ENCODE measurements around the gene CLN5.

DNA sequence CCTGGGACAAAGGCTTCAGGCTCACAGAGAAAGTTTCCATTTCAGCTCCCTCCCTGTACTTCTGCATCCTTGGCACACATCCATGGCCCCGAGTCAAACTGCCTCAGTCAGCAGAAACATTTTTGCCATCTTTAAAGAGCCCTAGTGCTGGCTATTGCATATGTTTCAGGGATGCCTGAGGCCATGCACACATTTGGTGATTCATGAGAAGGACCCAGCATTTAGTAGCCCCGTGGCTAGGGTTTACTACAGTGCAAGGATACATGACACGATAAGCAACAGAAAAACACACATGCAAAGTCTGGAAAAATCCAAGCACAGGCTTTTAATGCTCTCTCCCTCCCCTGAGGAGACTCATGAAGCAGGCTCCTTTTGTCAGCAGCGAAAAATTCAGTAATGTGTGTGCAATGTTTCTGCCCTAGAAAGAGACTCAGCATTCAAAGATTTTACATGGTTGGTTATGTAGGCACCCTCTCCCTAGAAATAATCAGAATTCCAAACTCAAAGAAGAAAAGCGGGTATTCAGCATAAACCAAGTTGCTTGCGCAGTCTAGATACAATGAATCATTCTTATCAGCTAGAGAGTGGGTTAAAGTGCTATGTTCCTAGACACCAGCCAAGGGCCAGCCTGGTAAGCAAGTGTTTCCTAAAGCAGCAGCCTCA, 26.0 kb upstream of the CLN5 start:
- TF ChIP-seq ZNF350 (CRISPR knock-in tag; IDR thresholded peaks at IDR 0.05; ENCODE audit: borderline replicate concordance, low read depth), result no peak
- TF ChIP-seq ZNF883 (CRISPR knock-in tag; IDR thresholded peaks at IDR 0.05; ENCODE audit: not compliant biosample characterization), result no peak
- TF ChIP-seq ZBTB49 (CRISPR knock-in tag; IDR thresholded peaks at IDR 0.05; ENCODE audit: borderline replicate concordance), result no peak
- no peak for TF ChIP-seq ZSCAN9 (CRISPR knock-in tag; IDR thresholded peaks at IDR 0.05; ENCODE audit: borderline replicate concordance)
- no peak for TF ChIP-seq ZFP91 (CRISPR knock-in tag; IDR thresholded peaks at IDR 0.05; ENCODE audit: borderline replicate concordance)
- TF ChIP-seq MAZ (IDR thresholded peaks at IDR 0.05; ENCODE audit: borderline replicate concordance, low read depth, low read length), result no peak
- no peak for TF ChIP-seq MAZ (CRISPR knock-in tag; IDR thresholded peaks at IDR 0.05; ENCODE audit: low read depth)
- TF ChIP-seq EP300 (IDR thresholded peaks at IDR 0.05; ENCODE audit: low read depth in 2 of 2, low read length in 2 of 2), result no peak
- no peak for TF ChIP-seq EP300 (CRISPR knock-in tag; IDR thresholded peaks at IDR 0.05; ENCODE audit: borderline replicate concordance)
- TF ChIP-seq ZFY (CRISPR knock-in tag; IDR thresholded peaks at IDR 0.05), result no peak
- no peak for TF ChIP-seq CBX5 (CRISPR knock-in tag; IDR thresholded peaks at IDR 0.05; ENCODE audit: borderline replicate concordance)
- TF ChIP-seq CTCF (CRISPR knock-in tag; IDR thresholded peaks at IDR 0.05), result no peak
- TF ChIP-seq, protein P1, sequence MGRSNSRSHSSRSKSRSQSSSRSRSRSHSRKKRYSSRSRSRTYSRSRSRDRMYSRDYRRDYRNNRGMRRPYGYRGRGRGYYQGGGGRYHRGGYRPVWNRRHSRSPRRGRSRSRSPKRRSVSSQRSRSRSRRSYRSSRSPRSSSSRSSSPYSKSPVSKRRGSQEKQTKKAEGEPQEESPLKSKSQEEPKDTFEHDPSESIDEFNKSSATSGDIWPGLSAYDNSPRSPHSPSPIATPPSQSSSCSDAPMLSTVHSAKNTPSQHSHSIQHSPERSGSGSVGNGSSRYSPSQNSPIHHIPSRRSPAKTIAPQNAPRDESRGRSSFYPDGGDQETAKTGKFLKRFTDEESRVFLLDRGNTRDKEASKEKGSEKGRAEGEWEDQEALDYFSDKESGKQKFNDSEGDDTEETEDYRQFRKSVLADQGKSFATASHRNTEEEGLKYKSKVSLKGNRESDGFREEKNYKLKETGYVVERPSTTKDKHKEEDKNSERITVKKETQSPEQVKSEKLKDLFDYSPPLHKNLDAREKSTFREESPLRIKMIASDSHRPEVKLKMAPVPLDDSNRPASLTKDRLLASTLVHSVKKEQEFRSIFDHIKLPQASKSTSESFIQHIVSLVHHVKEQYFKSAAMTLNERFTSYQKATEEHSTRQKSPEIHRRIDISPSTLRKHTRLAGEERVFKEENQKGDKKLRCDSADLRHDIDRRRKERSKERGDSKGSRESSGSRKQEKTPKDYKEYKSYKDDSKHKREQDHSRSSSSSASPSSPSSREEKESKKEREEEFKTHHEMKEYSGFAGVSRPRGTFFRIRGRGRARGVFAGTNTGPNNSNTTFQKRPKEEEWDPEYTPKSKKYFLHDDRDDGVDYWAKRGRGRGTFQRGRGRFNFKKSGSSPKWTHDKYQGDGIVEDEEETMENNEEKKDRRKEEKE (IDR thresholded peaks at IDR 0.05), result no peak
- no peak for TF ChIP-seq ZNF660 (CRISPR knock-in tag; IDR thresholded peaks at IDR 0.05; ENCODE audit: borderline replicate concordance, low read depth)

All from HepG2 (cell line).